ENCODE measurements around the gene NANOS2.

The NANOS2 gene

DNA sequence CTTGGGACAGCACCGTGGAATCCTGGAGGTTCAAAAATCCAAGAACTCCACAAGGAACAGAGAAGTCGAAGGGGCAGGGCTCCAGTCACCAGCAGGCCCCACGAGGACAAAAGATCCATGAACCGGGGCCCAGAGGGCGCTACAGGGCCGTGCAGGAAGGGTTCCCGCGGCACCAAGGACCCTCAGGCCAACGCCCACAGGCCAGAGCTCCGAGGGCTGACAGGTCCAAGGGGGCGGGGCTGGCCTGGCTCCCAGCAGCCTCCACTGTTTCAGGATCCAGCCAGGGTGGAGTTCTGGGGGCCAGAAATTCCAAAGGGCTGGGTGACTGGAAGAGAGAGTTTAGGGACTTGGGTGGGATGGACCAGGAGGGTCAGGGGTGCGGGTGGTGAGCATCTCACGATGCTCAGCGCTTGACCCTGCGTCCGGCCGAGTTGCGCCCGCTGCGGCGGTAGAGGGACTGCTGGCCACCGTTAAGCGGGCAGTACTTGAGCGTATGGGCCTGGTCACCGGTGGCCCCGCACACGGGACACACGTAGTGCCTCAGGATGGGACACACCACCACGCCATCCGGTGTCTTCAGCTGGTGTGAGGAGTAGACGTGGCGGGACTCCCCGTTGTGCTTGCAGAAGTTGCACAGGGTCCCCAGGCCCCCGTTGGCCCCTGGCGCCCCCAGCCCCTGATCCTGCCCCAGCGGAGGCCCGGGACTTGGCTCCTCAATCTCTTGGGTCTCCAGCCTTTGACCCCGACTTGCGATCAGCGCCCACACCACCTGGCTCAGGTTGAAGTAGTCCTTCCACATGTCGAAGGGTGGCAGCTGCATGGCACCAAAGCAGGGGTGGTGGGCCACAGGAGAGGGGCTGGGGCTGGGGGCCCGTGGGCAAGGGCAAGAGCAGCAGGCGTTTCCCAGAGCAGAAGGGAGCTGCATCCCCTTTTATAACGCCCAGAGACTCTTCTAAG is at the start of gene NANOS2:
TSS of gene NANOS2 (minus strand) at position 905 of the 957 bp plus-strand sequence. CDS start at position 820, 85 bp downstream.
- no peak within 1 kb of the TSS for H3K4me3 ChIP-seq (ENCODE audit: low read depth, low read length)
- TF ChIP-seq, protein P1, sequence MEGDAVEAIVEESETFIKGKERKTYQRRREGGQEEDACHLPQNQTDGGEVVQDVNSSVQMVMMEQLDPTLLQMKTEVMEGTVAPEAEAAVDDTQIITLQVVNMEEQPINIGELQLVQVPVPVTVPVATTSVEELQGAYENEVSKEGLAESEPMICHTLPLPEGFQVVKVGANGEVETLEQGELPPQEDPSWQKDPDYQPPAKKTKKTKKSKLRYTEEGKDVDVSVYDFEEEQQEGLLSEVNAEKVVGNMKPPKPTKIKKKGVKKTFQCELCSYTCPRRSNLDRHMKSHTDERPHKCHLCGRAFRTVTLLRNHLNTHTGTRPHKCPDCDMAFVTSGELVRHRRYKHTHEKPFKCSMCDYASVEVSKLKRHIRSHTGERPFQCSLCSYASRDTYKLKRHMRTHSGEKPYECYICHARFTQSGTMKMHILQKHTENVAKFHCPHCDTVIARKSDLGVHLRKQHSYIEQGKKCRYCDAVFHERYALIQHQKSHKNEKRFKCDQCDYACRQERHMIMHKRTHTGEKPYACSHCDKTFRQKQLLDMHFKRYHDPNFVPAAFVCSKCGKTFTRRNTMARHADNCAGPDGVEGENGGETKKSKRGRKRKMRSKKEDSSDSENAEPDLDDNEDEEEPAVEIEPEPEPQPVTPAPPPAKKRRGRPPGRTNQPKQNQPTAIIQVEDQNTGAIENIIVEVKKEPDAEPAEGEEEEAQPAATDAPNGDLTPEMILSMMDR (IDR thresholded peaks at IDR 0.05; ENCODE audit: borderline replicate concordance, insufficient read depth, low read depth, low read length) = no peak

DNA sequence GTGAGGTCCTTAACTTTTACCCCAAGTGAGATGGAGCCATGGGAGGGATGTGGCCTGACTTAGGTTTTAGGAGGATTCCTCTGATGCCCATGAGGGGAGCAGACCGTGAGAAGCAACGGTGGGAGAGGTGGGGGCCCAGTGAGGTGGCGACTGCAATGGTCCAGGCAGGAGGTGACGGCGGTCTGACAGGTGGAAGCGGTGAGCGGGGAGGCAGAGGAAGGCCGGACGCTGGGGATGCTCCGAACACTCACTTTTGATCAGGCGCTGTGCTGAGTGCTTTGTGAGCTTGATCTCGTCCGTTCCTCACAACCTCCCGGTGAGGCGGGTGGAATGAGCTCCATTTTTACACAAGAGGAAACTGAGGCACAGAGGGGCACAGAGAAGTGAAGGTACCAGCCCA is 47.4 kb upstream of the NANOS2 start:
- no peak overlapping the region for H3K4me3 ChIP-seq (ENCODE audit: low read depth, low read length)
- TF ChIP-seq, protein P1 (IDR thresholded peaks at IDR 0.05; ENCODE audit: borderline replicate concordance, insufficient read depth, low read depth, low read length) = no peak

DNA sequence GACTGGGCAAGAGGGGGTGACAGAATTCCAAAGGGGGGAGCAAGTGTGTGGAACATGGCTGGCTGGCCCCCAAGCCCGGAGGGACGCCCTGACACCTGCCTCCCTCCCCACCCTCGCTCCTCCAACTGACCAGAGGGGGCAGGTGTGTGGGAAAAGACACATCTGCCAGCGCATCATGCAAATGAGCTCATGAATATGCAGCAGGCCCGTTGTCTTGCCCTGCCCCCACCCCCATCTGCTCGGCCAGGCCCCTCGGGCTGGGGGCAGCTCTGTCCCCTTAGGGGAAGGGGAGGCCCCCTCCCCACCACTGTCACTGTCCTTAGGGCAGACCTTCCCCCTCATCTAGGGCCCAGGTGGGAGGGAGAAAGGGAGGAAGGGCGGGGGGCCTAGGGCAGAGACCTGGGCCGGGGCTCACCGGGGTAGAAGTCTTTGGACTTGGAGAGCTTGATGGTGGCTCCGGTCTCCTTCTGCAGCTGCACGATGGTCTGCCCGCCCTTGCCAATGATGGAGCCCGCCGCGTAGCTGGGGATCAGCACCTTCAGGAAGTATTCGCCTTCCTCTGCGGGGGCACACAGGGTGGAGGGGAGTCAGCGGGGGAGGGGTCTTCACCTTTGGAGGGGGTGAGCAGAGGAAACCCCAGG is 46.1 kb upstream of the NANOS2 start:
- no peak overlapping the region for H3K4me3 ChIP-seq (ENCODE audit: low read depth, low read length)
- TF ChIP-seq, protein P1 (IDR thresholded peaks at IDR 0.05; ENCODE audit: borderline replicate concordance, insufficient read depth, low read depth, low read length) = no peak

DNA sequence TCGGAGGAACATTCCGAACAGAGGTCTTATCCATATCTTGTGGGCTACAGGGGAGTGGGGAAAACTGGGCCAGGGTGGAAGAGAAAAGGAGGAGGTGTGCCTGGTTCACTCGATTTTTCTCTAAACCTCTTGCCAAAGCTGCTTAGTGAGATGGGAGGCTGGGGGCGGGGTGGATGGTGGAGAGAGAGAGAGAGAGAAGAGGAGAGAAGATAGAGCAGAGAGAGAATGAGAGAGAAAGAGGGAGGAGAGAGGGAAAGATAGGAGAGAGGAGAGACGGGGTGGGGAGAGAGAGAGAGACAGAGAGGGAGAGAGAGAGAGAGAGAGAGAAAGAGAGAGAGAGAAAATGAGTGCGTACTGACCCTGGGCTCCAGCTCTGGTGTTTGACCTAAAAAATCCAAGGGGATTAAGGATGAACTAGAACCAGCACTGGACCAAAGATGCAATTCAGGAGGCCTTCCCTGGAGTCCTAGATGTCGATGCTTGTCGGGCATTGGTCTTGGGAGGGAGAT is 45.0 kb upstream of the NANOS2 start:
- TF ChIP-seq, protein P1 (IDR thresholded peaks at IDR 0.05; ENCODE audit: borderline replicate concordance, insufficient read depth, low read depth, low read length) = no peak
- H3K4me3 ChIP-seq (ENCODE audit: low read depth, low read length) = no peak overlapping the region

DNA sequence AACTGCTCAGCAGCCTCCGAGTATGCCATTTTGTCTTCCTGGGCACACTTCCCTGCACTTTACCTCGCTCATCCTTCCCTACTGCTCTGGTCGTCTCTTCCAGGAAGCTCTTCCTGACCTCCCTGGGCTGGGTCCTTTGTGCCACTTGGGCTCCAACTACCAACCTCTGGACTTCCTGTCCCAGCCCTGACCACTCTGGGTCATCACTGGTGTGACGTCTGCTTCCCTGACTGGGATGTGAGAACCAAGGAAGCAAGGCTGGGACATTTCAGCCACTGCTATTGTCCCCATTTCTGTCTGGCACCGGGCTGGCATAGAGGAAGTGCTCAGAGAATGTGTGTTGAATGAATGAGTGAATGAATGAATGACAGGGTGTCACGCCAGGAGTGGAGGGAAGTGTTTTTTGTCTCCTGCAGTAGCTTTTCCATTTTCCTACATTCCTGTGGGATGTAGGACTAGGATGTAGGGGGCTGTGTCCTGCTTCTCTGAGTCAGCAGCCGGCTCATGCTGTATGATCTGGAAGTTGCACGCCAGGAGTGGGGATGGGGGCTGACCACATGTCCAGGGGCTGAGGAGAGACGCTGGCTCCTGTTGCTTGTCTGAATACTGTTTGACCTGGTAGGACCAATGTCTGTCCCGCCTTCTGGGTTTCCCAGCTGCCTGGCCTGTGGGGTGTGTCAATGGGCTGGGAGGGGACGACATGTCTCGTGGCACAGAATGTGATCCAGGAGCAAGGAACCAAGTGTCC is 44.4 kb upstream of the NANOS2 start:
- TF ChIP-seq, protein P1 (IDR thresholded peaks at IDR 0.05; ENCODE audit: borderline replicate concordance, insufficient read depth, low read depth, low read length) = no peak
- no peak overlapping the region for H3K4me3 ChIP-seq (ENCODE audit: low read depth, low read length)

DNA sequence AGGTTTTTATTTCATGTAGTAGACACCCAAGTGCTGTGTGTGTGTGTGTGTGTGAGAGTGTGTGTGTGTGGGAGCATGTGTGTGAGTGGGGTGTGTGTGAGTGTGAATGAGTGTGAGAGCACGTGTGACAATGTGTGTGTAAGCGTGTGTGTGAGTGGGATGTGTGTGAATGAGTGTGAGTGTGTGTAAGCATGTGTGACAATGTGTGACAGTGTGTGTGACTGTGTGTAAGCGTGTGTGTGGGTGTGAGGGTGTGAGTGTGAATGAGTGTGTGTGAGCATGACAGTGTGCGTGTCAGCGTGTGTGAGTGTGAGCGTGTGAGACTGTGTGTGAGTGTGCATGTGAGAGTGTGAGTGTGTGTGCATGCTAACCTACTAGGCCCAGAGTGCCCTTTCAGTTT is 43.7 kb upstream of the NANOS2 start:
- H3K4me3 ChIP-seq (ENCODE audit: low read depth, low read length) = no peak overlapping the region
- TF ChIP-seq, protein P1 (IDR thresholded peaks at IDR 0.05; ENCODE audit: borderline replicate concordance, insufficient read depth, low read depth, low read length) = no peak
